ENCODE data around the gene HOXA7.
A peak's percentile ranks its signal among the peaks of the same experiment; 100 is the strongest.

Gene HOXA7

GRCh38 chr7:27169658-27170425 lies 13.4 kb upstream of the HOXA7 start:
- Histone ChIP-seq H3K9me2 (replicated peaks; ENCODE audit: control insufficient read depth, low read length) (no peaks in the 10 kb centered on the region), H3K4me3 (ENCODE audit: low read length) (no peak overlapping the region), H3K27me3 (ENCODE audit: control insufficient read depth, low read length) (peaks cover 90% of the 10 kb centered on the region), H3K4me2 (ENCODE audit: low read length) (no peak overlapping the region), H4K20me1 (ENCODE audit: control insufficient read depth, insufficient read depth, low read depth, low read length) (peaks cover 5% of the 10 kb centered on the region; the same call in 1 of the 2 replicates), H3K9me3 (ENCODE audit: control insufficient read depth, insufficient read depth, low read length) (no peaks in the 10 kb centered on the region), H3K79me2 (ENCODE audit: control insufficient read depth, low read length) (no peaks in the 10 kb centered on the region), H3K4me1 (ENCODE audit: control insufficient read depth, low read length) (peaks cover 13% of the 10 kb centered on the region), H3K36me3 (ENCODE audit: control insufficient read depth, low read length) (no peaks in the 10 kb centered on the region), H3K27ac (ENCODE audit: low read depth, low read length) (no peak overlapping the region), H3F3A (ENCODE audit: control insufficient read depth, insufficient read depth) (peaks cover 10% of the 10 kb centered on the region)
- no peak for TF ChIP-seq CTCF (IDR thresholded peaks at IDR 0.05; ENCODE audit: low read depth, low read length, poor library complexity, severe bottlenecking)
- TF ChIP-seq EZH2phosphoT487 (IDR thresholded peaks at IDR 0.05; ENCODE audit: borderline replicate concordance, low read length): peak; percentile 46

- TF ChIP-seq CTCF (IDR thresholded peaks at IDR 0.05; ENCODE audit: low read depth, low read length, poor library complexity, severe bottlenecking) (no peak), EZH2phosphoT487 (IDR thresholded peaks at IDR 0.05; ENCODE audit: borderline replicate concordance, low read length) (no peak; the same call in 1 of the 2 replicates)
- peaks cover 5% of the 10 kb centered on the region; the same call in 1 of the 2 replicates for H4K20me1 ChIP-seq (ENCODE audit: control insufficient read depth, insufficient read depth, low read depth, low read length)
- no peaks in the 10 kb centered on the region for H3K36me3 ChIP-seq (ENCODE audit: control insufficient read depth, low read length)
- H3K9me3 ChIP-seq (ENCODE audit: control insufficient read depth, insufficient read depth, low read length): no peaks in the 10 kb centered on the region
- no peak overlapping the region for H3K4me3 ChIP-seq (ENCODE audit: low read length)
- no peaks in the 10 kb centered on the region for H3K9me2 ChIP-seq (replicated peaks; ENCODE audit: control insufficient read depth, low read length)
- peaks cover 7% of the 10 kb centered on the region for H3K4me1 ChIP-seq (ENCODE audit: control insufficient read depth, low read length)
- H3K79me2 ChIP-seq (ENCODE audit: control insufficient read depth, low read length): no peaks in the 10 kb centered on the region
- H3F3A ChIP-seq (ENCODE audit: control insufficient read depth, insufficient read depth): peaks cover 10% of the 10 kb centered on the region
- H3K4me2 ChIP-seq (ENCODE audit: low read length): no peak overlapping the region
- H3K27me3 ChIP-seq (ENCODE audit: control insufficient read depth, low read length): peaks cover 90% of the 10 kb centered on the region
- no peak overlapping the region for H3K27ac ChIP-seq (ENCODE audit: low read depth, low read length)
Observed at GRCh38 chr7:27168265-27168947, 11.9 kb upstream of the HOXA7 start.

GRCh38 chr7:27167916-27168264 lies 11.4 kb upstream of the HOXA7 start:
- H3K4me3 ChIP-seq (ENCODE audit: low read length): no peak overlapping the region
- no peaks in the 10 kb centered on the region for H3K36me3 ChIP-seq (ENCODE audit: control insufficient read depth, low read length)
- H3K9me3 ChIP-seq (ENCODE audit: control insufficient read depth, insufficient read depth, low read length): no peaks in the 10 kb centered on the region
- H3K9me2 ChIP-seq (replicated peaks; ENCODE audit: control insufficient read depth, low read length): no peaks in the 10 kb centered on the region
- peaks cover 10% of the 10 kb centered on the region for H3F3A ChIP-seq (ENCODE audit: control insufficient read depth, insufficient read depth)
- H3K27me3 ChIP-seq (ENCODE audit: control insufficient read depth, low read length): peaks cover 85% of the 10 kb centered on the region
- TF ChIP-seq EZH2phosphoT487 (IDR thresholded peaks at IDR 0.05; ENCODE audit: borderline replicate concordance, low read length) (no peak), CTCF (IDR thresholded peaks at IDR 0.05; ENCODE audit: low read depth, low read length, poor library complexity, severe bottlenecking) (no peak)
- no peaks in the 10 kb centered on the region for H3K79me2 ChIP-seq (ENCODE audit: control insufficient read depth, low read length)
- no peak overlapping the region for H3K27ac ChIP-seq (ENCODE audit: low read depth, low read length)
- peaks cover 2% of the 10 kb centered on the region for H3K4me1 ChIP-seq (ENCODE audit: control insufficient read depth, low read length)
- H4K20me1 ChIP-seq (ENCODE audit: control insufficient read depth, insufficient read depth, low read depth, low read length): peaks cover 5% of the 10 kb centered on the region; the same call in 1 of the 2 replicates
- H3K4me2 ChIP-seq (ENCODE audit: low read length): no peak overlapping the region
